Osteoblast (primary cell): Measurements from ENCODE around the gene PGS1. TPM values are rescaled to one million over a fixed set of nuclear protein-coding genes. Genes with fewer than 3 reads are reported as not detected.

Source experiments
- DNase-seq: peaks from one replicate; pipeline ENCODE4 v3.0.0; 2011; ENCODE audit warnings: low spot score, mixed read lengths; ENCODE audit not compliant: insufficient read length; ENCODE audit errors: missing footprints
- H2AFZ ChIP-seq: 2 replicates; pipeline ENCODE4 v1.6.0; 2011; ENCODE audit warnings: mild to moderate bottlenecking, low read length
- H3K27ac ChIP-seq: 2 replicates; pipeline ENCODE4 v1.5.1; 2011; ENCODE audit warnings: mild to moderate bottlenecking, low read depth, low read length, moderate library complexity
- H3K27me3 ChIP-seq: 2 replicates; pipeline ENCODE4 v1.6.0; 2012; ENCODE audit warnings: mild to moderate bottlenecking, control low read depth, inconsistent platforms, low read length, moderate library complexity; ENCODE audit not compliant: insufficient read depth
- H3K36me3 ChIP-seq: 2 replicates; pipeline ENCODE4 v1.5.1; 2011; ENCODE audit warnings: mild to moderate bottlenecking, low read length, control low read depth, moderate library complexity; ENCODE audit not compliant: insufficient read depth
- H3K4me1 ChIP-seq: 2 replicates; pipeline ENCODE4 v1.5.1; 2011; ENCODE audit warnings: mild to moderate bottlenecking, low read length, control low read depth, moderate library complexity; ENCODE audit not compliant: insufficient read depth
- H3K4me2 ChIP-seq: 2 replicates; pipeline ENCODE4 v1.6.0; 2011; ENCODE audit warnings: mild to moderate bottlenecking, low read length; ENCODE audit not compliant: insufficient read depth
- H3K4me3 ChIP-seq: fragments of 200-600 bp; sonication (generic); 3 replicates; pipeline ENCODE4 v1.5.1; 2012; ENCODE audit warnings: mild to moderate bottlenecking, low read length, inconsistent platforms; ENCODE audit not compliant: insufficient read depth
- H3K79me2 ChIP-seq: 2 replicates; pipeline ENCODE4 v1.6.0; 2012; ENCODE audit warnings: mild to moderate bottlenecking, low read length, control low read depth, inconsistent platforms; ENCODE audit not compliant: insufficient read depth
- H3K9me3 ChIP-seq: 2 replicates; pipeline ENCODE4 v1.5.1; 2011; ENCODE audit warnings: low read depth, low read length, control low read depth
- H4K20me1 ChIP-seq: 2 replicates; pipeline ENCODE4 v1.6.0; 2012; ENCODE audit warnings: mild to moderate bottlenecking, low read length, control low read depth; ENCODE audit not compliant: insufficient read depth
- CTCF ChIP-seq: IDR thresholded peaks from 2 replicates; pipeline ENCODE4 v1.5.1; 2011; ENCODE audit warnings: mild to moderate bottlenecking, low read depth, low read length, moderate library complexity; ENCODE audit errors: extremely low read depth
- total RNA-seq: library from RNA; depleted of rRNA; stranded (reverse); fragments of >200 nt; gene quantifications from 2 replicates; pipeline ENCODE4 v1.2.3, GENCODE V29; 2012

PGS1 gene
- total RNA-seq, 1 donor = 34.4 TPM

GRCh38 chr17:78381601-78382232, 3.3 kb downstream of the PGS1 start:
- Histone ChIP-seq H3K27ac (peak overlapping the region; percentile 58), H3K4me1 (peaks cover 60% of the 10 kb centered on the region), H3K9me3 (no peaks in the 10 kb centered on the region), H3K4me3 (no peak overlapping the region), H3K27me3 (no peaks in the 10 kb centered on the region), H2AFZ (no peak overlapping the region), H3K4me2 (peak overlapping the region; percentile 41), H3K79me2 (peaks cover 76% of the 10 kb centered on the region), H3K36me3 (peaks cover 14% of the 10 kb centered on the region), H4K20me1 (peaks cover 4% of the 10 kb centered on the region)
- no peak for TF ChIP-seq CTCF
- DNase-seq = peak; percentile 47

- no peak overlapping the region for H3K4me3 ChIP-seq
- H3K4me2 ChIP-seq = peak overlapping the region; percentile 67
These were observed 5.4 kb downstream of the PGS1 start for GRCh38 chr17:78383725-78384471.

GRCh38 chr17:78384479-78385175, 6.2 kb downstream of the PGS1 start:
- peaks cover 91% of the 10 kb centered on the region for H3K79me2 ChIP-seq
- peak overlapping the region; percentile 67 for H3K4me2 ChIP-seq
- H3K27ac ChIP-seq = peak overlapping the region; percentile 99
- peak; percentile 50 for DNase-seq
- no peaks in the 10 kb centered on the region for H3K9me3 ChIP-seq
- peaks cover 14% of the 10 kb centered on the region for H3K36me3 ChIP-seq
- no peaks in the 10 kb centered on the region for H3K27me3 ChIP-seq
- H4K20me1 ChIP-seq = peaks cover 4% of the 10 kb centered on the region
- TF ChIP-seq CTCF = no peak
- H2AFZ ChIP-seq = no peak overlapping the region
- peak overlapping the region; percentile 21 for H3K4me3 ChIP-seq
- H3K4me1 ChIP-seq = peaks cover 57% of the 10 kb centered on the region

More at GRCh38 chr17:78383725-78384471, 5.4 kb downstream of the PGS1 start:
- peak; percentile 97 for DNase-seq
- no peaks in the 10 kb centered on the region for H3K9me3 ChIP-seq
- TF ChIP-seq CTCF = no peak
- peak overlapping the region; percentile 99 for H3K27ac ChIP-seq
- no peak overlapping the region for H2AFZ ChIP-seq
- H3K27me3 ChIP-seq = no peaks in the 10 kb centered on the region
- H4K20me1 ChIP-seq = peaks cover 4% of the 10 kb centered on the region
- H3K4me1 ChIP-seq = peaks cover 61% of the 10 kb centered on the region
- peaks cover 14% of the 10 kb centered on the region for H3K36me3 ChIP-seq
- H3K79me2 ChIP-seq = peaks cover 91% of the 10 kb centered on the region
